GM19099 (cell line): Measurements from ENCODE around the gene MMP28.

Source experiments
- POLR2A ChIP-seq: IDR thresholded peaks from 3 replicates; pipeline ENCODE4 v1.6.1; 2011; ENCODE audit warnings: low read depth; ENCODE audit not compliant: insufficient read length; ENCODE audit errors: extremely low read depth

The MMP28 gene

GRCh38 chr17:35745246-35745645, 50.2 kb downstream of the MMP28 start:
- TF ChIP-seq POLR2A: no peak

GRCh38 chr17:35744830-35745229, 50.6 kb downstream of the MMP28 start:
- TF ChIP-seq POLR2A: no peak

DNA sequence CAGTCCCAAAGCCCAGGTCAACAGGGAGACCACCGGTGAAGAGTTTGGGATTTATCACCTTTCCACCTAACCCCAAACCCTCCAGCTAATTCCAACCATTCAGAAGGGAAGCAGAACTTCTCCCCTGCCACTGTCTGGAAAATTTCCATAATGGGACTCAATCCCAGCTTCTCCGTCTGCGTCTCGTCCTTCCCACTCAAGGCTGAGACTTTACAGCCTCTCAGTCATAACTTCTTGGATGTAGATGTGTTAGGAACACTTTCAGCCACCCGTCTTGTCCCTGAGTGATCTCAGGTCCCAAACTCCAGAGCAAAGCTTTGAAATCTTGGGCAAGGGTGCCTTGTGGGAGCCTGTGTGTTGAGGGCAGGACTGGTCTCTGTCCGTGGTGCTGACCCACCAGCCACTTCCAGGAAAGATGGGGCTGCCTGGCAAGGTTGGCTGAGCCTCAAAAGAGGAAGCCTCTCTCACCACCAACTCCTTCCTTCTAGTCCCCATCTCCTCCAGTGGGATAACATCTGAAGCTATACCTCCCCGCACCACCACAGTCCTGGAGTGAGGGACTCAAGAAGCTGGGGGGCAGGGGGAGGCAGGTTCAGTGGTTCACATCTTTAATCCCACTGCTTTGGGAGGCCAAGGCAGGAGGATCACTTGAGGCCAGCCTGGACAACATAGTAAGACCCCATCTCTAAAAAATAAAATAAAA, 51.7 kb downstream of the MMP28 start:
- no peak for TF ChIP-seq POLR2A

DNA sequence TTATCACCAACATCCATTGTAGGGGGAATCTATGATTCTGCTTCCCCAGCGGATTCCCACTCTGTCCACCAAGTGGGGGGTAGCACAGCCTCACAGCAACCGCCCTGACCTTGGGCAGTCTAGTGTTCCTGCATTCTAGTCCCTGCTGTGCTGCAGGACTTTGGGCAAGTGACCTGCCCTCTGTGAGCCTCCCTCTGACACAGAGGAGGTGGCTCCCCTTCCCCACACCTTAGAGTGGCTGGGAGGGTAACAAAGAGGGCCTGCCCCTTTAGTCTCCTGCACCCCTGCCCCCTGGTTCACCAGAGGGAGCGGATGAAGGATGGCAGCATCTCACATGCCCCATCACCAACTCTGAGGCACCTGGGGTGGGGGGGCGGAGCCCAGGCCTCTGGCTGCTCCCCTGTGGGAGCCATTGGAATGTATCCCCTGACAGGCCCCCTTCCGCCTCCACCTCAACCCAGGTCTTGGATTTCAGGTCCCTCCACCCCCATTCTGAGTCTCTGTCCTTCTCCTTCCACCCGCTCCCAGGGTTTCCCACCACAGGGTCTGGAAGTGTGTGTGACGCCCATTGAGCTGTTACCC, 52.5 kb downstream of the MMP28 start:
- TF ChIP-seq POLR2A: no peak

DNA sequence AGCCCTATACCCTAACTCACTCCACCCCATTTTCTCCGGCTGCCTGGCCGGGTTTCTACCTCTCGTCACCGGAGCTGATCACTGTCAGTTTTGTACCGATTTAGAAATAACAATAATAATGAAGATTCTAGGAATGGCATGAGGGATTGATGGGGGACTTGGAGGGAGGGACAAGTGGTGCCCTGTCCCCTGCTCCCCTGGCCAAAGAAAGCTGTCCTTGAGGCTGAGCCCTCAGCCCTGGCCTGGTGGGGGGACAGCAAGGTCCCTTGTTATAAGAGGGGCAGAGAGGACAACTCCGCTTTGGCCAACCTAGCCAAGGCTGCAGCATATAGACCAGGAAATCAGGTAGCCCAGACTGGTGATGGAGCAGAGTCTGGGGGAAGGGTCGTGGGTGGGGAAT, 52.9 kb downstream of the MMP28 start:
- TF ChIP-seq POLR2A: no peak

DNA sequence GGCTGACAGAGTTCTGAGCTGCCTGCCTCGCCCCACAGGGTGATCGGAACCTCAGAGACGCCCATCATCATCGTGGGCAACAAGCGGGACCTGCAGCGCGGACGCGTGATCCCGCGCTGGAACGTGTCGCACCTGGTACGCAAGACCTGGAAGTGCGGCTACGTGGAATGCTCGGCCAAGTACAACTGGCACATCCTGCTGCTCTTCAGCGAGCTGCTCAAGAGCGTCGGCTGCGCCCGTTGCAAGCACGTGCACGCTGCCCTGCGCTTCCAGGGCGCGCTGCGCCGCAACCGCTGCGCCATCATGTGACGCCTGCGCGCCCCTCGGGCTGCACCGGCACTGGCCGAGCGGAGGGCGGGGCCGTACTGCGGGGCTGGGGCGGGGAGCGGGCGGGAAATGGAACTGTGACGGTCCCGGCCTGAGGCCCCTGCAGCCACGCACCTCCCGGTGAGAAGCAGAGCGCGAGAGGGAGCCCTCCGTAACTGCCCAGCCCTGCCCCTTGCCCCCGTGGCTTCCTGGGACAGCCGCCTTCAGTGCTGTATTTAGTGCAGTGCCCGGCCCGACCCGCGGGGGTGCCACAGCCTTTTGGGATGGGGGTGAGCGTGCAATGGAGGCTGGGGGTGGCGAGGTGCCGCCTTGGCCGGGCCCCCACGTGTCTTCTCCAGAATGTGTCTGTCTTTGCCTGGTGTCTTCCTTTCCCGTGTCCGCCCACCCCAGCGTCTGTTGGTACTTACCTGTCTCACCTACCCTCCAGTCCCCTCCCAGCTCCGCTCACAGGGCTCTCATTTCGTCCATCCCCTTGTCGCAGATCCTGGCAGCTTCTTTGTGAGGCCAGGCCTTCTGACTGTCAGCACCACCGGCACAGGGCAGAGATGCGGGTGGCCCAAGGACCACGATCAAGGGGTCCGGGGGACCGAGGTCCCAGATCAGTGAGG, 54.2 kb downstream of the MMP28 start:
- no peak for TF ChIP-seq POLR2A

- no peak for TF ChIP-seq POLR2A
Measured at GRCh38 chr17:35740216-35740615, 55.2 kb downstream of the MMP28 start.

DNA sequence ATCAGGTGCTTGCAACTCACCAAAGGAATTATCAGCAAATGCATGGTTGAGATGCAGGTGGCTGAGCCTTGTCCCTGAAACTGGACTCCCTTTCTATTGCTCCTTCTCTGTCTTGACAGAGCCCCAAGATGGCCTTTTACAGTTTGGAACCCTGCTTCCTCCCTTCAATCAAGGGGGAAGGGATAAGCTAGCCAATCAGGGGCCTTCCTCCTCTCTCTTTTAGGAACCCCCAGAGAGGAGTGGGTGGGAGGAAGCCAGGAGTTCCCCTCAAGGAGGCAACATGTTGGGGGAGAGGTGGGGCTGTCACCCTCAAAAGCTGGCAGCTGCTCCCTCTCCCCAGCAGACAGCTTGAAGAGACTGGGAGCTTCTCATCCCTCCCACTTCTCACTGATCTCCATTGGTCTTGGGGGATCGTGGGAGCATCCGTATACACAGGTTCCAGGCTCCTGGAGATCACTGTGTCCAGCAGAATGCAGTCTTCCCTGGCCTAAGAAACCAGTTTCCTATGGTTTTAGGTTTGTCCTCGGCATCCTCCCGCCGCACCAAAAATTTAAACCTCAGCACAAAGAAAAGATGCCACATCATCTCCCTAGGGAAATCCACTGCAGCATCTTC, 56.8 kb downstream of the MMP28 start:
- no peak for TF ChIP-seq POLR2A

GRCh38 chr17:35736236-35736635, 59.2 kb downstream of the MMP28 start:
- TF ChIP-seq POLR2A: no peak

- no peak for TF ChIP-seq POLR2A
Measured at GRCh38 chr17:35735036-35735805, 60.2 kb downstream of the MMP28 start.

GRCh38 chr17:35734396-35734795, 61.0 kb downstream of the MMP28 start:
- TF ChIP-seq POLR2A: no peak

DNA sequence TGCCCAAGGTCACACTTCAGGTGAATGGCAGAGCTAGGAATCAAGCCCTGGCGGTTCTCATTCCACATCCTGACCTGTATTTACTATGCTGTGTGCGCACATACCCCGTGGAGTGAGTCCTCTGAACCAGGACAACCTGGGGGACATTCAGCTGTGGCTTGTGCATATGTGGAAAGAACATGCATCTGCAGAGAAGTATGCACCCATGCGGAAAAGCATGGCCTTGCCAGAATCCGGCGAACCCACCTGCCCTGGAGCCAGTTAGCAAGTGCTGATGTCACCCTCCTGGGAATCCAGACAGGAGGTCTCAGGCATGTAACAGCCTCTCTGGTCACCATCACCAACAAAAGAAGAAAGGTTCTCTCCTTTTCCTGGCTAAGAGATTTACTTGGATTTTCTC, 62.1 kb downstream of the MMP28 start:
- TF ChIP-seq POLR2A: no peak

DNA sequence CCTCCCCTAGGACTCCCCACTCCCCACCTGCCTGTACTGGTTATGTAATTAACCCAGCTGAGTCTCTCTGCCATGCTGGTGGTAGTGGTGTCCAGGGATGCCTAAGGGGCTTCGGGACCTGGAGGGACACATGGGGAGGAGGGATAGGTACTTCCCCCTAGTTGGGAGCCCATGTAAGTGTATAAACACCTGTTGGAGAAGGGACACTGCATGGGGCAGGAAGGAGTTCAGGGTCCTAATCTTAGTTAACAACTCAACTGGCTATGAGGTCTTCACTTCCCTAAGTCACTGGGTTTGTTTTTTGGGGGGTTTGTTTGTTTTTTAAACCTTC, 62.7 kb downstream of the MMP28 start:
- TF ChIP-seq POLR2A: no peak

DNA sequence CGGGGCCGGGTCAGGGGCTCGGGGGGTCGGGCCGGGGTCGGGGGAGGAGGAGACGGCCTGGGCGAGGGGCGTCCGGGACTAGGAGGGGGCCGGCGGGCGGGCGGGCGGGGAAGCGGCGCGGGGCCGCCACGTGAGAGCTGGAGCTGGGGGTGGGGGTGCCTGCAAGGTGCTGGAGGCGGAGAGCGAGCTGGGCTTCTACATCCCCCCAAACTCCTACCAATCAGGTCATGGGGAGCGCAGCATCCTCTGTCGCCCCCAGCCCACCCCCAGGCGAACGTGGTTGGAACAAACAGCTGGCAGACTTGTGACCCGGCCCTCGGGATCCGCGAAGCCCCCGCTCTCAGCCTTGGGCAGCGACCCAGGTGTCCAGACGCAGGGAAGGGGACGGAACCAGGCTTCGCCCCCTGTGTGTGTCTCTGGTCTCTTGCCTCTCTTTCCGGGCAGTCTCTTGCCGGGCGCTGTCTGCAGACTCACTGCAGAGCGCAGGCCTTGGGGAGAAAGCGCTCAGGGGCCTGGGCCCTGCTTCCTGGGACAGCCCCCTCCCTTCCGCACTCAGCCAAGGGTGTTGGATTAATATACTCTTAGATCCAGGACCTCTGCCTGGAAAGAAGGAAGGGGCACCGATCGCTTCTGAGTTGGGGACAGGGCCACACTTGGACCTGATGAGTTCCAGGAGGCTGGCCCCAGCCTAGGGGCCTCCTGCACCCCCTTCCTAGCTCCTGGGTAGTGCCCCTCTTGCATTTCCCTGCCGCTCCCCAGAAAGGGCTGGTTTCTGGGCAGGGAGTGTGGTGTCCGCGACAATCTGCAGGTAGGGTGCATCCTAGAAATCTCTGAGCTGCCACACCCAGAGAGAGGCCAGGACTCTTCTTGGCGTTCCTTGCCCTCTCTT, 63.3 kb downstream of the MMP28 start:
- TF ChIP-seq POLR2A: no peak
